GM19467 (cell line): ENCODE results near the gene KCNK13.
"Not testable (repeated sequence)": the region's sequence is repeated elsewhere in the genome, so short reads cannot be mapped to it uniquely, and the experiment has no call there.

Experiments
- ATAC-seq: cut with Tn5 transposase; IDR thresholded peaks from one replicate; pipeline ENCODE4 v1.9.1; 2021; ENCODE audit warnings: mild to moderate bottlenecking, moderate library complexity; ENCODE audit not compliant: unreplicated experiment

Gene KCNK13

GRCh38 chr14:90188588-90188987 is 126.8 kb downstream of the KCNK13 start:
- no peak for ATAC-seq

DNA sequence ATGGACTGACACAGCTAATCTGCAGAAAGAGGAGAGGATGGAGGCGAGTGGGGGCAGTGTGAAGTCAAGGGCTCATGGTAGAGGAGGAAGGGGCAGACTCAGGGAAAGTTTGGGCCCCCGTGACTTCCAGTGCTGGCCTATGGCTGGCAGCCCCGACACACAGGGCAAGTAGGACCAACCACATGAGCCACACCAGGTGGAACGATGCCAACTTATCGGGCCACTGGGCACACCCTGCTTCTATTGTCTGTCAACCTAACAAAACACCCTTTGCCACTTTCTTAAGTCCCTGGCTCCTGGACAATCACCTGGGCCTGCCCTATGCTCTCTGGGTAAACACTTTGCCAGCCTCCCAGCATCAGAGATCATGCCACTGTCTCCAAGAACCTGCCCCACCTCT is 129.4 kb downstream of the KCNK13 start:
- ATAC-seq: no peak

GRCh38 chr14:90191585-90191984 is 129.8 kb downstream of the KCNK13 start:
- no peak for ATAC-seq

- no peak for ATAC-seq
These were observed 132.1 kb downstream of the KCNK13 start for GRCh38 chr14:90193925-90194324.

DNA sequence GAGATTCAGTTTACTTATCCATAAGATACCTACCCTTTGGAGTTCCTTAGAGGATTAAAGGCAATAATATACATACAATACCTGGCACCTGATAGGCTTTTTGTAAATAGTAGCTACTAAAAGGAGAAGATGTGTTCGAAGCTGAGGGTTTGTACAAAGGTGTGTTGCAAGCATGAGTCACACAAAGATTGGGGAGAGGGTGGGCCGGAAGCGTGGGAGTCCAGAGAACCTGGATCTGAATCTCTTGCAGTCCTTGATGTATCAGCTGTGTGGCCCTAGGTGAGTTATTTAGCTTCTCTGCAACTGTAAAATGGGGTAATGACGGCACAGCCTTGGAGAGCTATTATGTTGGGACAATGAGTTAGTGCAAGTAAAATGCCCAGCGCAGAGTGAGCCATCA is 132.9 kb downstream of the KCNK13 start:
- no peak for ATAC-seq

DNA sequence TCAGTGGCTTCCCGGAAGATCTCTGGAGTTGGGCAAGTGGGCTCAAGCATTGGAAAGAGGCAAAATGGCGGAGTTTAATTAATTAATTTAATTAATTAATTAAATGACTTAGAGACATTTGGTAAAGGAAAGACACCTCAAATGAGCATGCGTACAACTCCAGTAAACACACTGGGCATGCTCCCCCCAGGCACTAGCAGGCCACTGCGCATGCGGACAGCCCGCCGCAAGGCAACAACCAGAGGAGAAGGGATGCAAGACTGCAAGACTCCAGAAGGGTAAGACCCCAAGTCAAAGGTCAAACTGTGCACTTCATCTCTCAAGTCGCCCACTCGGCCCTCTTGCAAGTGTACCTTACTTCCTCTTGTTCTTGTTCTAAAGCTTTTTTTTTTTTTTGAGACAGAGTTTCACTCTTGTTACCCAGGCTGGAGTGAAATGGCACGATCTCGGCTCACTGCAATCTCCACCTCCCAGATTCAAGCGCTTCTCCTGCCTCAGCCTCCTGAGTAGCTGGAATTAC is 136.8 kb downstream of the KCNK13 start:
- no peak for ATAC-seq

GRCh38 chr14:90200546-90200945 is 138.8 kb downstream of the KCNK13 start:
- ATAC-seq: not testable (repeated sequence)

- ATAC-seq: no peak
These were observed 139.6 kb downstream of the KCNK13 start for GRCh38 chr14:90201344-90201743.

DNA sequence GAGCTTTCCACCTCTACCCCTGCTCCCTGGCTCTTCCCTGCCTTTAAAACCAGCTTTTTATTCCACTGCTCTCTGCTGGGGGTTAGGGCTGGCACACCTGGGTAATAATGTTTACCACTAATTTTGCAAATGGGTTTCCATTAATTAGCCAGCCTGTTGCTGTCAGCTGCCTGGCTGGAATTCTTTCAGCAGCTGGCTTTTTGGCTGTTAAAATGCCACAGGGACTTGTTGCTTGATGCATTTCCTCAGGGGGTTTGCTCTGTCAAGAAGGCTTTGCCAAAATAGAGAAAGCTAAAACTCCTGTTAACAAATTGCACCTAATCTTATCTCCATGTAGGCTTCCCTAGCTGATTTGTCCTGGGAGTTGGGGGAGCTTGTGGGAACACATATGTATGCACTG is 142.7 kb downstream of the KCNK13 start:
- no peak for ATAC-seq

DNA sequence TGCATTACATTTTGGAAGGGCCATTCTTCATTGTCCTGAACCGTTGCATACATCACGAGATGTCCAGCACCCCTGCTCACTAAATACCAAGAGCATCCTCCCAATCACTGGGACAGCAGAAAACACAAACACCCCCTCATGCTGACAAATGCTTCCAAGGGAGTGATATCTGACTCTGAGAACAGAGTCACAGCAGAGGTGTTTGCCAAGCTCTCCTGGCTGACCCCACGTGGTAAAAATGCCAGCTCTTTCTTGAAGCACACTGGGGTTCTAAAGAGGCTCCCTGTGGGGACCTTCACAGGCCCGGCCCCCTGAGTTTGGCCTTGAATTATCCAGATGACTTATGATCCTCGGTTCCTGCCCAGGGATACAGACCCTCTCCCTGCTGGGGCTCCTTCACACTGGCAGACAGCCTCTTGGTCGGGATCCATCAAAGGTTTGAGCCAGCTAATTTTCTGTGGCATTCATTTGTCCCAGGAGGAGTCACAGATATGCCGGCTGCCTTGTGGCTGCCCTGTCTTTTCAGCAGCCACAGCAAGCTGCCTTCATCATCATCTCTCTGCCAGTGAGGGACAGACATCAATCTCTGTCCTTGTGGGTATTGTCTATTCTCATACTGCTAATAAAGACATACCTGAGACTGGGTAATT is 151.4 kb downstream of the KCNK13 start:
- ATAC-seq: no peak

DNA sequence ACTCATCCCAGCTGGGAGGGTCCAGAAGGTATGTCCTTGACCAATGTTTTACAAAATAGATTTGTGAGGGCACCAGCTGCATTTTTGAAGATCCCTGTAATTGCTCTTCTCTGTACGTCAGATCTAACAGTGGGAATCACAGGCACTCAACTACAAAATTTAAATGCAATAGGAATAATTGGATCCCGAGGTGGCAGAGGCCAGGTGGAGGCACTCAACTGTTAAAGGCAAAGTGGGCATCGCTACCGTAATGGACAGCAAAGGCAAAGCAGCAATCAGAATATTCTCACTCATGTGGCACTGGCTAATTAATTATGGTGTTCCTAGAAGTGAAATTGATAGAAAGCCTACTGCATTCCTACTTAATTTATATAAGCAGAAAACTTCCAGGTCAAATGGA is 166.7 kb downstream of the KCNK13 start:
- ATAC-seq: no peak

- ATAC-seq: not testable (repeated sequence)
These were observed 168.1 kb downstream of the KCNK13 start for GRCh38 chr14:90229942-90230341.
